ENCODE measurements around the gene M1AP.
"Not testable (repeated sequence)": the region's sequence is repeated elsewhere in the genome, so short reads cannot be mapped to it uniquely, and the experiment has no call there.

M1AP gene

DNA sequence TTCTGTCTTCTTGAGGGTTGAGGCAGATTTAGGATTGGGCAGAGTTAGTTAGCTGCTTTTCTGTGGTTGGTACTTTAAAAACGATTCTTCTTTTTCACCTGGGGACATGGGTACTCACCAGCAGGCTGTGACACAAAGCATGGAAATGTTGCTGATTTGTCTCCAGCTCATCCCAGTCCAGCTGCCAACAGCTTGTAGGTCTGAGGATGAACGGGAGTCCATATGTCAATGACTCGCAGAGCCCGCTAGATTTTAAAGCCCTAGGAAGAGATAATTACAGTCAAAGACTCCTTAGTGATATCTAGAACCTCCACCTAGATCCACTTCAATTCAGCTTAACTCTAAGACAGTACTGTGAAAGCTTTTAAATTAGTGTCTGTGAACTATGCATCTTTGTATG, 72.8 kb downstream of the M1AP start:
- DNase-seq (ENCODE audit: insufficient read length): no peak
- FAIRE-seq: no peak
- TF ChIP-seq POLR2AphosphoS5 (IDR thresholded peaks at IDR 0.05; ENCODE audit: low read depth, low read length) (no peak), TAF1 (IDR thresholded peaks at IDR 0.05; ENCODE audit: borderline replicate concordance, low read depth, low read length) (no peak), POLR2A (IDR thresholded peaks at IDR 0.05; ENCODE audit: low read depth, low read length) (no peak)

DNA sequence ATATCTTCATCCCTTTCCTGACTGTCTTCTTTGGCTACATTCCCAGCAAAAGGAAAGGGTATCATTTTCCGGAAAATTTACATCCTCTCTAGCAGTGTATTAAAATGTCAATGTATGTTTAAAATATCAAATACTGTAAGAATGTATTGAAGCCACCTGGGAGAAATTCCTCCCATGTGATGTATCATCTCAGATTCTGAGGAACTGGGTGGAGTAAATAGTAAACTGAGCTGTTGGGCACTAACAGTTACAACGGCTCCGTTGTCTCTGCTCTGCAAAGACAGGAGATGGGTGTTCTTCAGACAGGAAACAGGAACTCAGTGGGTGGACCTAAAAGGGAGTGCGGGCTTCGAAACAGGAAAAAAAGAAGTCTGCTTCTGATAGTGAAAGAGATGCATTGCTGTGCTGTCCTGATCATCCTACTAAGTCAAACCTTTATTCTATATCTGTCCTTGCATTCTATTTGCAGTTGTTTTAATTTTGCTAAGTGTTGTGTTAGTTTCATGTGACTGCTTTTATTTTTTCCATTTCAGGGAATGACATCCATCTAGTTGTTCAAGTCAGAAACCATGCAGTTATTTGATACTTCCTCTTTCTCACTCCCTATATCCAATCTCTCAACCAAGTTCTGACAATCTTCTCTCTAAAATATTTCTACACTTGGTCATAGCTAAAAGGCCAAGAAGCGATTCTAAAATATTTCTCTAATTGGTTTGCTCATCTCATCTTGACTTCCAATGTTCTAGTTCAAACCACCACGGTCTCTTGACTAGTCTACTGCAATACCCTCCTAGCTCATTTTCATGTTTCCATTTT, 74.2 kb downstream of the M1AP start:
- DNase-seq (ENCODE audit: insufficient read length) (no peak), FAIRE-seq (peak; percentile 92)
- TF ChIP-seq TAF1 (IDR thresholded peaks at IDR 0.05; ENCODE audit: borderline replicate concordance, low read depth, low read length) (no peak), POLR2A (IDR thresholded peaks at IDR 0.05; ENCODE audit: low read depth, low read length) (0 out of 2 replicates have a peak, but pooled peaks have one; percentile 45), POLR2AphosphoS5 (IDR thresholded peaks at IDR 0.05; ENCODE audit: low read depth, low read length) (peak; percentile 44; the same call in 1 of the 2 replicates)

DNA sequence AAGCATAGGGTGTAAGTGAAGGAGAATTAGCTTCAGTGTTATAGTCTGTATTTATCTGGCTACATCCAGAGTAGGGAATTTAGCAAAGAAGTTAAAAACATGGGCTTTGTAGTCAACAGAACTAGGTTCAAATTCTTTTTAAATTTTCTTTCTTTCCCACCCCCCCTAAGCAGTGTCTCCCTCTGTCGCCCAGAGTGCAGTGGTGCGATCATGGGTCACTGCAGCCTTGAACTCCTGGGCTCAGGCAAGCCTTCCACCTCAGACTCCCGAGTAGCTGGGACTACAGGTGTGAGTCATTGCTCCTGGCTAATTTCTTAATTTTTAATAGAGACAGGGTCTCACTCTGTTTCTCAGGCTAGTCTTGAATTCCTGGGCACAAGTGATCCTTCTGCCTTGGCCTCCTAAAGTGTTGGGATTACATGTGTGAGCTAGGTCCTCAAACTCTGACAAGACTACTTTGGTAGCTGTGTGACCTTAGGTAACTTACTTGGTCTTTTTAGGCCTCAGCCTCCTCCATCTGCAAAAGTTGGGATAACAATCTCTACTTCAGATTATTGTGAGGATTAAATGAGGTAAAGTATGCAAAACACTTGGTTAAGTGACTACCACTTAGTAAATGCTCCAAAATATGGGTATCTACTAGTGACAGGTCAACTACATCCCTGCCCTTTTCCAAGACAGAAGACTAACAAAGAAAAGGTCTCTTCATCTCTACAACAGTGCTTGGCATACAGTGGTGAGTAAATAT, 75.8 kb downstream of the M1AP start:
- TF ChIP-seq POLR2A (IDR thresholded peaks at IDR 0.05; ENCODE audit: low read depth, low read length) (no peak), POLR2AphosphoS5 (IDR thresholded peaks at IDR 0.05; ENCODE audit: low read depth, low read length) (no peak), TAF1 (IDR thresholded peaks at IDR 0.05; ENCODE audit: borderline replicate concordance, low read depth, low read length) (no peak)

DNA sequence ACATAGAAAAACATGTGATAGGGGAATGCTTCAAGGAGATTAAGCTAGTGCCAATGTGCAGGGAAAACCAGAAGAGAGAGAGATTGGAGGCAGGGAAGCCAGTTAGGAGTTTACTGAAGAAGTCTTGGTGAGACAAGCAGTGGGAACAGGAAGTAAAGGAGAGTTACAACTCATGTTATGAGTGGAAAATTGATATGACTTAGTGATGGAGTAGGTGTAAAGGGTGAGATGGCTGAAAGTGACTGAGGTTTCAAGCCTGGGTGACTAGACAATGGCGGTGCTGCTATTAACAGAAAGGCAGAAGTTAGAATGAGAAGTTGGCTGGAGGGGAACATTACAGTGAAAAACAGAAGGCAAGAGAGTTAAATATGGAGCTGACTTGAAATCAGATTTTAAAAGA, 77.1 kb downstream of the M1AP start:
- TF ChIP-seq POLR2A (IDR thresholded peaks at IDR 0.05; ENCODE audit: low read depth, low read length) (0 out of 2 replicates have a peak, but pooled peaks have one; percentile 22), POLR2AphosphoS5 (IDR thresholded peaks at IDR 0.05; ENCODE audit: low read depth, low read length) (no peak)
- FAIRE-seq (peak; percentile 96), DNase-seq (ENCODE audit: insufficient read length) (no peak)

More for the DNA sequence above, 75.8 kb downstream of the M1AP start:
- peak; percentile 73 for FAIRE-seq
- no peak for DNase-seq (ENCODE audit: insufficient read length)

DNA sequence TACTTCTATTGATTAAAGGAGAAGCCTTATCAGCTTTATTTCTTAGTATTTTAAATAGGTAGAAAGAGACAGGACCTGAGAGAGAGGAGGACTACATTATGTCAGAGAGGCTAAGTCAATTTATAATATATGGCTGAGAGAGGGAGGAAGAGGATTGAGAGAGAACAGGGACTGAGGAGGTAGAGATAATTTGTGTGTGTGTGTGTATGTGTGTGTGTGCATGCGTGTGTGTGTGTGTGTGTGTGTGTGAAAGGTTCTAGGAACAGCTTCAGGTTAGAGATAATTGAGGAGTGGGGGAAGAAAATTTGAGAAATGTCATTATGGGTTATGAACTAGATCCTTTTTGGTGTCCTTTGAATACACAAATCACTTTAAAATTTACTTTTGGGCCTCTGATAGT, 78.4 kb downstream of the M1AP start:
- TF ChIP-seq TAF1 (IDR thresholded peaks at IDR 0.05; ENCODE audit: borderline replicate concordance, low read depth, low read length): no peak
- TF ChIP-seq POLR2A (IDR thresholded peaks at IDR 0.05; ENCODE audit: low read depth, low read length): no peak
- no peak for TF ChIP-seq POLR2AphosphoS5 (IDR thresholded peaks at IDR 0.05; ENCODE audit: low read depth, low read length)
- FAIRE-seq (no peak), DNase-seq (ENCODE audit: insufficient read length) (no peak)

DNA sequence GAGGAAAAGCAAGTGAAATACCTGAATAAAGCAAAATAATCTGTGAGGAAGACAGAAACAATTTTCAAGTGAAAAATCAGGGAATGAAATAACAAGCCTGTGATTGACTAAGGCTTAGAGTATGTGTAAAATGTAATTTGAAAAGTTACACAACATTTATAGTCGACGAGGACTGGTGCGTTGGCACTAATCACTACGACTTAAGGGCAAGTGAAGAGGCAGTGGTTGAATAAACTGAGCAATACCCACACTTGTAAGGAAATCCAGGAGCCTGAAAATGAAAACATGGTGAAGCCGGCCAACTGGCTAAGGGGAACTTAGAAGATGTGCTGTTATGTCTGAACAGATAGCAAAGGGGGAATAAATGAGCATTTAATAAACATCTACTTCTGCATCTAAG, 80.2 kb downstream of the M1AP start:
- FAIRE-seq (peak; percentile 54), DNase-seq (ENCODE audit: insufficient read length) (no peak)

DNA sequence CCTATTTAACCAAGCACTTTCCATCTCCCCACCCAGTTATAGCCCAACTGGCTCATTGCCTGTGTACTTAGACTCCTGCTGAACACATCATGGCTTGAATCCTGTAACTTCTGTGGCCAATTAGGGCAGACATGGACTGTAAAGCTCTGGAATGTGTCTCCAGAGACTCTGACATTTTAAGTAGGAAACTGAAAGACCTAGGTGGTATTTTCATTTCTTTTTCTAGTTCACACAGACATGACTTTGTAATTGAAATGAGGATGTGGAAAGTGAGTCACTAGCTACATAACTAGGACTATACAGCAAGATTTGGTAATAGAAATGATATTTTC, 81.4 kb downstream of the M1AP start:
- DNase-seq (ENCODE audit: insufficient read length) (no peak), FAIRE-seq (peak; percentile 38)
- TF ChIP-seq POLR2A (IDR thresholded peaks at IDR 0.05; ENCODE audit: low read depth, low read length) (no peak), TAF1 (IDR thresholded peaks at IDR 0.05; ENCODE audit: borderline replicate concordance, low read depth, low read length) (no peak), POLR2AphosphoS5 (IDR thresholded peaks at IDR 0.05; ENCODE audit: low read depth, low read length) (no peak)

More for the DNA sequence above, 80.2 kb downstream of the M1AP start:
- no peak for TF ChIP-seq POLR2A (IDR thresholded peaks at IDR 0.05; ENCODE audit: low read depth, low read length)
- TF ChIP-seq TAF1 (IDR thresholded peaks at IDR 0.05; ENCODE audit: borderline replicate concordance, low read depth, low read length): no peak
- TF ChIP-seq POLR2AphosphoS5 (IDR thresholded peaks at IDR 0.05; ENCODE audit: low read depth, low read length): no peak

DNA sequence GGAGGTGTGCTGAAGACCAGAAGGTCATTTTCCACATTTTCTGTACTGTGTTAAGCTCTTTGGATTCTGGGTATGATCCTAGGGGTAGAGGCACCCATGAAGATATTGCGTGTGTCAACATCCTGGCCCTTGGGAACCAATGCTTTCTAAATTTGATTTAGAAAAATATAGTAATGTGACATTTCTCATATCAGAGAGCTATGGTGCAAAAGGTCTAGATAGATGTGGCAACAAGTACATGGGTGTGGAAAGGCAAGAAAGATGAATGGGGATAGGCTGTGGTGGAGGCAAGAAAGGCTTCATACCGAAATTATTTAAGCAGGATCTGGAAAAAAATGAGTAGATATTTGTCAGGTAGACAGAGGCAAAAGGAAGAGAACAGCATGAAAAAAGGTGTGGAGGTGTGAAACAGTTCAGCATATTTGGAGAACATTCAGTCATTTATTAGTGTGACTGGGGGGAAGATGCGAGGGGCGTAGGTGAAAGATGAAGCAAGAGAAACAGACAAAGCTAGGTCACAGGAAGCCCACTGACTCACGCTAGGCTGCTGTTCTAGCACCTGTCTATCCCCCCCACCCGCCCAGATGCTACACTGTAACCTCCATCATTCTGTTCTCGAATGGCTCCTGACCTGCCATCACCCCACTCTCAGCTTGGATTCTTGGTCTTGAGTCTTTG, 81.9 kb downstream of the M1AP start:
- DNase-seq (ENCODE audit: insufficient read length) (no peak), FAIRE-seq (no peak)
- TF ChIP-seq TAF1 (IDR thresholded peaks at IDR 0.05; ENCODE audit: borderline replicate concordance, low read depth, low read length): no peak
- no peak for TF ChIP-seq POLR2A (IDR thresholded peaks at IDR 0.05; ENCODE audit: low read depth, low read length)
- TF ChIP-seq POLR2AphosphoS5 (IDR thresholded peaks at IDR 0.05; ENCODE audit: low read depth, low read length): no peak

DNA sequence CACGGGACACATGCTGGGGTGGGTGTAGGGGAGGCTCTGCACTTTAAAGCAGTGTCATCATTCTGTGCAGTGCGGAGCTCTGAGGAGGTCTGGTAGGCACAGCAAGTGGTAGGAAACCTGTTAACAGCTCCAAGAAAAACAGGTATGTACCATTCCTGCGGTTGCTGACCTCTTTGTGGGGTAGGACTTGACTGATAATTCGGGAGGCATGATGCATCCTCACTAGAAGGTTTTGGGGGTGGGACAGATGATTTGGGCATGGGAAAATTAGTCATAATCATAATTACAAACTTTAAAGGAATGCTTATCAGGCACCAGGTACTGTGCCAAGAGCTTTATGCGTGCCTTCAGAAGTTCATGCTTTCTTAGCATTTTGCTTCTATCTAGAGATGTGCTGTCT, 83.9 kb downstream of the M1AP start:
- DNase-seq (ENCODE audit: insufficient read length): no peak
- no peak for TF ChIP-seq POLR2AphosphoS5 (IDR thresholded peaks at IDR 0.05; ENCODE audit: low read depth, low read length)
- no peak for TF ChIP-seq TAF1 (IDR thresholded peaks at IDR 0.05; ENCODE audit: borderline replicate concordance, low read depth, low read length)
- no peak for TF ChIP-seq POLR2A (IDR thresholded peaks at IDR 0.05; ENCODE audit: low read depth, low read length)
- no peak for FAIRE-seq

DNA sequence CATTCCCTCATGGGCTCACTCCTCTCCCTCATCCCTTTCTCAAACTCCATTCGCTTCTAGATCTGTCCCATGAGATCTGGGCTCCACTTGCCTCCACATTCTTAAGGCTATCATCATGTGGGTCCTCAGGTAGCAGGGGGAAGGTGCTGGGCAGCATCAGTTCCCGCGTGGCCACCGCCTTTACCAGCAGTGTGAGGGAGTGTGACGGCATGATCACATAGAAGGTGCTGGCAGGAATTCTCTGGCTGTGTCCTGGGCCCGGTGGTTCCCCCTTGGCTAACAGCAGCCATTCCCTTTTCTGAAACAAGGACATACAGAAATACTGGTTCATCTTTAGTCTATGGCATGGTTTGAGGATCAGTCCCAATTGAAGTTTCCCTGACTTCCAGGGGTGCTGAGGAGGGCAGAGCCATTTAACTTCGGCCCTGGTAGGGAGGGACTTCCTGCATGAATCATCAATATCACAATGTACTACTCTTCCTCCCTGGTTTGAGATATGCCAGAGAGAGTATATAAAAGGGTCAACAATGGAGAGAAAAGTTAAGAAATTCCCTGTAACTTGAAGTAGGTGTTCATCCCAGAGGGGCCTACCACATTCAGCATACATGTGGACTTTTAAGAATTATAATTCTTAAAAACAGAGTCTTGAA, 85.9 kb downstream of the M1AP start:
- TF ChIP-seq POLR2A (IDR thresholded peaks at IDR 0.05; ENCODE audit: low read depth, low read length) (no peak), POLR2AphosphoS5 (IDR thresholded peaks at IDR 0.05; ENCODE audit: low read depth, low read length) (no peak), TAF1 (IDR thresholded peaks at IDR 0.05; ENCODE audit: borderline replicate concordance, low read depth, low read length) (no peak)
- no peak for FAIRE-seq

DNA sequence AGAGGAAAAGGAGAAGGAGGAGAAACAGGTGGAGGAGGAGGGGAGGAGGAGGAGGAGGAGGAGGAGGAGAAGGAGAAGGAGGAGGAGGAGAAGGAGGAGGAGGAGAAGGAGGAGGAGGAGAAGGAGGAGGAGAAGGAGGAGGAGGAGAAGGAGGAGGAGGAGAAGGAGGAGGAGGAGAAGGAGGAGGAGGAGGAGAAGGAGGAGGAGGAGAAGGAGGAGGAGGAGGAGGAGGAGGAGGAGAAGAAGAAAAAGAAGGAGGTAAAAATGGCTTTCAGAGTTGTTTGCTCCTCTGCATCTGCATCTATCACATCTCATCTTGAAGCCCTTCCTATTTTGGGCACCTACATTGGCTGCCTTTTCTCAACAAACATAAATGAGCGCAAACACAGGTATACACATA, 87.1 kb downstream of the M1AP start:
- not testable (repeated sequence) for FAIRE-seq; DNase-seq (ENCODE audit: insufficient read length)

More for the DNA sequence above, 85.9 kb downstream of the M1AP start:
- no peak for DNase-seq (ENCODE audit: insufficient read length)

Data from GM12892 (cell line).